SK-N-SH treated with all-trans-retinoic acid at 6 μM for 48 hours (cell line): ENCODE results near the gene HOXB4.

Source experiments
- ATAC-seq: fragments of 200-7000 bp; cut with Tn5 transposase; 3 replicates; pipeline ENCODE4 v1.9.1; 2020; ENCODE audit warnings: mild to moderate bottlenecking, moderate library complexity
- ARNTL ChIP-seq: fragments of 450-650 bp; formaldehyde crosslinking; IDR thresholded peaks from 2 replicates; pipeline ENCODE4 v1.5.0; 2020; ENCODE audit warnings: low read depth, mild to moderate bottlenecking, moderate library complexity, borderline replicate concordance
- CREB5 ChIP-seq: fragments of 250-450 bp; sonication (Bioruptor Pico); IDR thresholded peaks from 2 replicates; pipeline ENCODE4 v1.5.1; 2020; ENCODE audit warnings: low read depth, mild to moderate bottlenecking, moderate library complexity
- CSDC2 ChIP-seq: fragments of 250-450 bp; sonication (Bioruptor Pico); IDR thresholded peaks from 2 replicates; pipeline ENCODE4 v1.5.0; 2020; ENCODE audit warnings: mild to moderate bottlenecking, moderate library complexity
- CSRNP3 ChIP-seq: fragments of 250-450 bp; sonication (Bioruptor Pico); IDR thresholded peaks from 2 replicates; pipeline ENCODE4 v1.5.1; 2021; ENCODE audit warnings: mild to moderate bottlenecking, moderate library complexity
- ESRRG ChIP-seq: fragments of 250-450 bp; sonication (Bioruptor Pico); IDR thresholded peaks from 2 replicates; pipeline ENCODE4 v1.6.1; 2021; ENCODE audit warnings: mild to moderate bottlenecking
- GLIS3 ChIP-seq: fragments of 250-450 bp; sonication (Bioruptor Pico); IDR thresholded peaks from 2 replicates; pipeline ENCODE4 v1.5.0; 2020; ENCODE audit warnings: mild to moderate bottlenecking, moderate library complexity
- ISL1 ChIP-seq: fragments of 250-450 bp; sonication (Bioruptor Pico); IDR thresholded peaks from 2 replicates; pipeline ENCODE4 v2.1.2; 2022; ENCODE audit warnings: mild to moderate bottlenecking, moderate library complexity
- PATZ1 ChIP-seq: fragments of 250-450 bp; sonication (Bioruptor Pico); IDR thresholded peaks from 2 replicates; pipeline ENCODE4 v1.8.0; 2020; ENCODE audit warnings: mild to moderate bottlenecking, moderate library complexity, borderline replicate concordance
- POU6F1 ChIP-seq: fragments of 250-450 bp; sonication (Bioruptor Pico); IDR thresholded peaks from 2 replicates; pipeline ENCODE4 v1.8.0; 2021; ENCODE audit warnings: low read depth, mild to moderate bottlenecking, moderate library complexity, borderline replicate concordance
- PPARA ChIP-seq: fragments of 250-450 bp; sonication (Bioruptor Pico); IDR thresholded peaks from 2 replicates; pipeline ENCODE4 v1.5.0; 2020; ENCODE audit warnings: mild to moderate bottlenecking, borderline replicate concordance
- RARB ChIP-seq: fragments of 250-450 bp; sonication (Bioruptor Pico); IDR thresholded peaks from 2 replicates; pipeline ENCODE4 v1.8.0; 2021; ENCODE audit warnings: mild to moderate bottlenecking, moderate library complexity
- SNAI2 ChIP-seq: fragments of 250-450 bp; sonication (Bioruptor Pico); IDR thresholded peaks from 2 replicates; pipeline ENCODE4 v1.5.0; 2020; ENCODE audit warnings: mild to moderate bottlenecking, moderate library complexity
- TCF4 ChIP-seq: fragments of 250-450 bp; sonication (Bioruptor Pico); IDR thresholded peaks from 2 replicates; pipeline ENCODE4 v1.8.0; 2021; ENCODE audit warnings: mild to moderate bottlenecking, moderate library complexity, borderline replicate concordance
- TOX ChIP-seq: fragments of 250-450 bp; sonication (Bioruptor Pico); IDR thresholded peaks from 2 replicates; pipeline ENCODE4 v1.8.0; 2021; ENCODE audit warnings: mild to moderate bottlenecking, moderate library complexity, borderline replicate concordance
- TSHZ2 ChIP-seq: fragments of 250-450 bp; sonication (Bioruptor Pico); IDR thresholded peaks from 2 replicates; pipeline ENCODE4 v1.5.0; 2020; ENCODE audit warnings: mild to moderate bottlenecking, moderate library complexity
- ZC3H10 ChIP-seq: fragments of 250-450 bp; sonication (Bioruptor Pico); IDR thresholded peaks from 2 replicates; pipeline ENCODE4 v1.5.1; 2021; ENCODE audit warnings: mild to moderate bottlenecking, moderate library complexity
- ZFP3 ChIP-seq: fragments of 250-450 bp; sonication (Bioruptor Pico); IDR thresholded peaks from 2 replicates; pipeline ENCODE4 v1.5.0; 2020; ENCODE audit warnings: mild to moderate bottlenecking, moderate library complexity
- ZFP30 ChIP-seq: fragments of 450-650 bp; formaldehyde crosslinking; IDR thresholded peaks from 2 replicates; pipeline ENCODE4 v1.5.0; 2022; ENCODE audit warnings: mild to moderate bottlenecking, moderate library complexity
- ZNF565 ChIP-seq: fragments of 450-650 bp; formaldehyde crosslinking; conservative IDR thresholded peaks from 2 replicates; pipeline ENCODE4 v1.5.0; 2020; ENCODE audit warnings: low read depth, mild to moderate bottlenecking, moderate library complexity
- ZNF70 ChIP-seq: fragments of 450-650 bp; formaldehyde crosslinking; IDR thresholded peaks from 2 replicates; pipeline ENCODE4 v1.5.0; 2020; ENCODE audit warnings: mild to moderate bottlenecking, moderate library complexity
- ZNF8 ChIP-seq: fragments of 450-650 bp; formaldehyde crosslinking; IDR thresholded peaks from 2 replicates; pipeline ENCODE4 v1.5.0; 2020; ENCODE audit warnings: mild to moderate bottlenecking, moderate library complexity

The HOXB4 gene

GRCh38 chr17:48589831-48590606 is 11.9 kb upstream of the HOXB4 start, which contains the start of gene HOXB3:
Gene HOXB3, minus strand, starts transcription at chr17:48590241. Its CDS starts 37,767 bp downstream, at chr17:48552474.
- no peak for TF ChIP-seq TSHZ2 (CRISPR knock-in tag)
- TF ChIP-seq RARB (CRISPR knock-in tag) = no peak
- no peak for TF ChIP-seq GLIS3 (CRISPR knock-in tag)
- TF ChIP-seq CREB5 (CRISPR knock-in tag) = no peak
- TF ChIP-seq ISL1 (CRISPR knock-in tag) = no peak
- no peak for TF ChIP-seq ZNF8 (CRISPR knock-in tag)
- TF ChIP-seq CSDC2 (CRISPR knock-in tag) = no peak
- no peak for TF ChIP-seq ZNF565 (CRISPR knock-in tag)
- TF ChIP-seq ARNTL (CRISPR knock-in tag) = no peak
- no peak for TF ChIP-seq ZFP3 (CRISPR knock-in tag)
- no peak for ATAC-seq

GRCh38 chr17:48589060-48589830 is 11.1 kb upstream of the HOXB4 start:
- no peak for TF ChIP-seq TSHZ2 (CRISPR knock-in tag)
- TF ChIP-seq ZFP3 (CRISPR knock-in tag) = no peak
- TF ChIP-seq ZFP30 = no peak
- no peak for TF ChIP-seq PPARA
- TF ChIP-seq SNAI2 (CRISPR knock-in tag) = no peak
- no peak for TF ChIP-seq CSRNP3
- TF ChIP-seq GLIS3 (CRISPR knock-in tag) = no peak
- no peak for TF ChIP-seq ZNF8 (CRISPR knock-in tag)
- TF ChIP-seq POU6F1 (CRISPR knock-in tag) = no peak
- no peak for TF ChIP-seq ESRRG (CRISPR knock-in tag)
- no peak for TF ChIP-seq ZNF70 (CRISPR knock-in tag)
- TF ChIP-seq ZNF565 (CRISPR knock-in tag) = no peak
- TF ChIP-seq CSDC2 (CRISPR knock-in tag) = no peak
- TF ChIP-seq RARB (CRISPR knock-in tag) = no peak

GRCh38 chr17:48588528-48588927 is 10.4 kb upstream of the HOXB4 start:
- ATAC-seq = no peak
- TF ChIP-seq ISL1 (CRISPR knock-in tag) (no peak), CSDC2 (CRISPR knock-in tag) (no peak), TCF4 (CRISPR knock-in tag) (no peak), ZNF565 (CRISPR knock-in tag) (no peak), RARB (CRISPR knock-in tag) (no peak), TOX (CRISPR knock-in tag) (no peak), SNAI2 (CRISPR knock-in tag) (no peak), ARNTL (CRISPR knock-in tag) (no peak), CSRNP3 (no peak), PPARA (no peak), PATZ1 (CRISPR knock-in tag) (no peak), ZC3H10 (CRISPR knock-in tag) (no peak), ESRRG (CRISPR knock-in tag) (no peak), ZNF70 (CRISPR knock-in tag) (no peak)

More at GRCh38 chr17:48589060-48589830, 11.1 kb upstream of the HOXB4 start:
- no peak for ATAC-seq
